Frontal cortex (tissue), 4 donors: ENCODE data around the gene TAMALIN. TPM values are rescaled to one million over a fixed set of nuclear protein-coding genes. Genes with fewer than 3 reads are reported as not detected.

Source experiments
- DNase-seq, 2 donors: peaks; one replicate each; pipeline ENCODE4 v3.0.0; 2012; ENCODE audit warnings: low spot score in 2 of 2
- FAIRE-seq: peaks from 2 replicates; lab custom pipeline; 2012; peaks lifted over from hg19 to GRCh38; lab: Jason Lieb, UNC
- small RNA-seq: library from RNA; depleted of rRNA; stranded (forward); fragments of <200 nt; gene quantifications from one replicate; pipeline ENCODE3, GENCODE V24; 2014
- total RNA-seq: library from RNA; depleted of rRNA; stranded (reverse); fragments of >200 nt; gene quantifications from one replicate; pipeline ENCODE4 v1.2.3, GENCODE V29; 2014
- donor health status: control.
- donor health status: control.
- donor health status: control.

Gene TAMALIN
- total RNA-seq, 1 donor from 2014 or later: 2.4 TPM

GRCh38 chr12:52062167-52063081 is 55.7 kb downstream of the TAMALIN start:
- no peak for FAIRE-seq
- no peak for DNase-seq

GRCh38 chr12:52063082-52063924 is 56.6 kb downstream of the TAMALIN start:
- DNase-seq: no peak
- no peak for FAIRE-seq

GRCh38 chr12:52063981-52064649 is 57.4 kb downstream of the TAMALIN start:
- DNase-seq: no peak
- FAIRE-seq: no peak

Small RNA genes lying within 50 kb of the gene (small RNA-seq; reads per million reads assigned to genes)
- gene RNU6-574P: not detected

Other genes with a start within 250 kb of the TAMALIN start
- 0.82 TPM for gene FIGNL2, start 158.2 kb upstream of the TAMALIN start, total RNA-seq
- not detected for gene ANKRD33, start 118.8 kb upstream of the TAMALIN start, total RNA-seq
- 9.4 TPM for gene ACVRL1, start 99.4 kb upstream of the TAMALIN start, total RNA-seq
- gene ACVR1B, start 55.2 kb upstream of the TAMALIN start, total RNA-seq: 43.2 TPM
- gene NR4A1, start 44.5 kb downstream of the TAMALIN start, total RNA-seq: 5.3 TPM
- 26.5 TPM for gene ATG101, start 63.0 kb downstream of the TAMALIN start, total RNA-seq
- gene SMIM41, start 72.8 kb downstream of the TAMALIN start, total RNA-seq: not detected
- not detected for gene KRT80, start 185.1 kb downstream of the TAMALIN start, total RNA-seq
- not detected for gene KRT7, start 226.3 kb downstream of the TAMALIN start, total RNA-seq